DND-41 (cell line): Measurements from ENCODE around the gene ATXN1L.

Source experiments
- CTCF ChIP-seq: IDR thresholded peaks from 2 replicates; pipeline ENCODE4 v1.5.1; 2012; ENCODE audit warnings: borderline replicate concordance, low read length, moderate library complexity, mild to moderate bottlenecking; ENCODE audit not compliant: poor library complexity, severe bottlenecking; ENCODE audit errors: extremely low read depth
- EZH2 ChIP-seq: IDR thresholded peaks from 3 replicates; pipeline ENCODE4 v1.6.1; 2012; ENCODE audit warnings: borderline replicate concordance, low read depth, mild to moderate bottlenecking, moderate library complexity, low read length, inconsistent platforms; ENCODE audit not compliant: severe bottlenecking

GRCh38 chr16:71863995-71864394, 18.2 kb downstream of the ATXN1L start:
- TF ChIP-seq CTCF: no peak
- no peak for TF ChIP-seq EZH2
